Stimulated activated CD8-positive, alpha-beta memory T cell treated with anti-CD3 and anti-CD28 coated beads, Interleukin-15, amount 100 ng/mL, for 4 hours (primary cell): Measurements from ENCODE around the gene COX8C.
"Not testable (repeated sequence)": the region's sequence is repeated elsewhere in the genome, so short reads cannot be mapped to it uniquely, and the experiment has no call there.

Source experiments
- DNase-seq, 2 donors: peaks; one replicate each; pipeline ENCODE4 v3.0.0-alpha.2; 2020; ENCODE audit warnings: low read depth in 2 of 2

Gene COX8C

DNA sequence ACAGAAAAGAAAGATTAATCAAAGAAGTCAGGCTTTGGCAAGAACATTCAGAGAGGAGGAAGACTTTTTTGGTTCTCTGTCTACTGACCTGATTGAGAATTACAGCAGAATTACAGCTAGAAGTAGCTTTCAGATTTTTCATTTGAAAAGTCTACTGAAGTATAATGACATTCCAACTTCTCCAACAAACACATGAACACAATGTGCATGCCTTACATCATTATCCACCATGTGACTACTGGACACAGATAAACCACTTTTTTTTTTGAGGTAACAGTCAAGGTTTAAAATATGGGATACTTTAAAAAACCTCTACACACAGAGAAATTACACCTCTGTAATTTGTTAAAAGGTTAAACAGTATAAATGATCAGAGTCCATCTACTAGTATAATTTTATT lies 26.5 kb upstream of the COX8C start:
- no peak for DNase-seq

DNA sequence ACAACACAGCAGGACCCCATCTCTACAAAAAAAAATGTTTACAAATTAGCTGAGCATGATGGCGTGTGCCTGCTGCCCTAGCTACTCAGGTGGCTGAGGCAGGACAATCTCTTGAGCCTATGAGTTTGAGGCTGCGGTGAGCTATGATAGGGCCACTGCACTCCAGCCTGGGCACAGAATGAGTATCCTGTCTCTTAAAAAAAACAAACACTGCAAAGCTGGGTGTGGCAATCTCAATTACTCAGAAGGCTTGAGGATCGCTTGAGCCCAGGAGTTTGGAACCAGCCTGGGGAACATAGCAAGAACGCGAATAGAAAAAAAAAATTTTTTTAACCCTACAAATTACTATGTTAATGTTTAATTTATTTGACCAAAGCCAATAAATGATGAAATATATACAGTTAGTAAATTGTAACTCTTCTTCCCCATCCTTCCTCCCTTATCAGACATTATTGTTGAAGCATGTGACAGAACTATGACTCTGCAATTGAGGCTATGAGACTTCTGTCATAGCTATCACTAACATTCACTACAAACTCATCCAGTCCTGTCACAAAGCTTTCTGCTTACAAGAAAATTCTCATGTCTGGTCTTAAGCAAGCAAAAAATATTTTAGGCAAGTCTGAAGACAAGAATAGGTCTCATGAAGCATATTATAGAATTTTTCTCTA lies 23.9 kb upstream of the COX8C start:
- DNase-seq = no peak

- no peak for DNase-seq
These were observed 23.3 kb upstream of the COX8C start for GRCh38 chr14:93323600-93324174.

DNA sequence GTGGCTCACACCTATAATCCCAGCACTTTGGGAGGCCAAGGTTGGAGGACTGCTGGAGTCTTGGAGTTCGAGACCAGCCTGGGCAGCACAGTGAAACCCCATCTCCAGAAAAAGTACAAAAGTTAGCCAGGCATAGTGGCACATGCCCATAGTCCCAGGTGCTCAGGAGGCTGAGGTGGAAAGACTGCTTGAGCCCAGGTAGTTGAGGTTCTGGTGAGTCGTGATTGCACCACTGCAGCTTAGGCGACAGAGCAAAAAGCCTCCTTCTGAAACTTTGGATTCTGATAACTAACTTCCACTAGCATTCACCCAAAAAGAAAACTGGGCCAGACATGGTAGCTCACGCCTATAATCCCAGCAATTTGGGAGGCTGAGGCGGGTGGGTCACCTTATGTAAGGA lies 20.8 kb upstream of the COX8C start:
- no peak for DNase-seq

GRCh38 chr14:93328546-93328945 lies 18.4 kb upstream of the COX8C start:
- DNase-seq = no peak

DNA sequence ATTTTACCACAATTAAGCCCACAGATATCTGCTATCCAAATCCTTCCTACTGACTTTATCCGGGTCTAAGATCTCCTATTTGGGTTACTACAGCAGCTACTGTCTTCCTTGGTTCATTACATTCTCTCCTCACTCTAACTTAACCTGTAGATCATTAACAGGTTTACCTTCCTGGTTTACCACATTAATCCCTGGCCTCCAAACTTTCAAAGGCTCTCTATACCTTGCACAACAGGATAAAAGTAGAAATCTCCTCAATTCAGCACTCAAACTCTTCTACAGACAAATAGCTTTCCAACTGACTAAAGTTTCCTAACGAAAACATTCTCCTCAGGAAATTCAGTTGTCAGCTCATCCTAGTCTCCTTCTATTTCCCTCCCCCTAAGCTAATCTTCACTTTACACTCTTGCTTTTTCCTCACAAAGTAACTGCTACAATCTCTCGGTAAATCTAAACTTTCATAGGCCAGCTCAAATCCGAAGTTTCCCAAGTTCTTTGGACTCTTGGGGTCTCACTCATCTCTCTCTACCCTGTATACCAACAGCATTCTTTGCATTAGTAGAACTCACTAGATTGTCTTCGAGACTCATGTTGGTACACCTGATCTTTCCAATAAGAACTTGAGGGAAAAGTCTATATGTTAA lies 16.9 kb upstream of the COX8C start:
- no peak for DNase-seq

DNA sequence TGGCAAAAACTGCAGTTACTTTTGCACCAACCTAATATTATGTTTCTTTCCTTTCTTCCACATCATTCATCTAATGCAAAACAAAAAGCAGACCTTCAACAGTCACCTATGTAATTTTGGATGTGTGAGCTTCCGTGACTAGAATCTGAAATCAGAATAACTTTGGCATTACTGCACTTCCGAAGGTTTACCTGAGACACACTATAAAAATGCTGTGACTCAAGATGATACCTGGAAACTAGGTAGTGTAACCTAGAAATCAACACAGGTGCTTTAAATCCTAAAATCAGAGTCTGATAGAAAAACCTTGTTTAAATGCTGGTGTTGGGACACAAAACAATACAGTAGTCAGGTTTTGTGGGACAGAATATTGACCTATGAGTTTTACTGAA lies 16.4 kb upstream of the COX8C start:
- no peak for DNase-seq

DNA sequence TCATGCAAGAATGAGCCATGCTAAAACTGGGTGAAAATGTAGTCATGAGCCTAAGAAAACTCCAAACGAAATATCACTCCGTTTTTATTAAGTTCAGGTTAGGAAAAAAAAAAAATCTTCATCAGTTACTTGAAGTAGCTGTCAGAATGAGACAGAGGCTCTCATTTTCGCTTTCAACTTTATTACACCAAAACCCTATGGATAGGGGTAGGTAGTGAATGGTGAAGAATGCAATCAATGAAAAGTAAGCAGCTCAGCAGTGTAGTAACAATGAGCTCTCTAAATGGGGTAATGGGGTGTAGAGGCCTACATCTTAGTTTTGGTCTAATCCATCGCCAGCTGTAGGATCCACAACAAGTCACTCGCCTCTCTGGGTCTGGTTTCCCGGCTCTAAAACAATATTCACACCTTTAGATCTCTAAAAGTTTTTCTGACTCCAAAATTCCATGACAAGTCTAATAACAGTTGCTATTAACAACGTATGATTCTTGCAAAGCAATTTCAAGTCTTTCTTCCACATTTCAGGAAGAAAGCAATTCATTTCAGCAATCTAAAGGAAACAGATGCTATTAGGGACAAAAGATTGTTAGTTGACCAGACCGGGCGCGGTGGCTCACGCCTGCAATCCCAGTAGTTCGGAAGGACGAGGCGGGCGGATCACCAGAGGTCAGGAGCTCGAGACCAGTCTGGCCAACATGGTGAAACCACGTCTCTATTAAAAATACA lies 15.8 kb upstream of the COX8C start:
- DNase-seq = no peak

DNA sequence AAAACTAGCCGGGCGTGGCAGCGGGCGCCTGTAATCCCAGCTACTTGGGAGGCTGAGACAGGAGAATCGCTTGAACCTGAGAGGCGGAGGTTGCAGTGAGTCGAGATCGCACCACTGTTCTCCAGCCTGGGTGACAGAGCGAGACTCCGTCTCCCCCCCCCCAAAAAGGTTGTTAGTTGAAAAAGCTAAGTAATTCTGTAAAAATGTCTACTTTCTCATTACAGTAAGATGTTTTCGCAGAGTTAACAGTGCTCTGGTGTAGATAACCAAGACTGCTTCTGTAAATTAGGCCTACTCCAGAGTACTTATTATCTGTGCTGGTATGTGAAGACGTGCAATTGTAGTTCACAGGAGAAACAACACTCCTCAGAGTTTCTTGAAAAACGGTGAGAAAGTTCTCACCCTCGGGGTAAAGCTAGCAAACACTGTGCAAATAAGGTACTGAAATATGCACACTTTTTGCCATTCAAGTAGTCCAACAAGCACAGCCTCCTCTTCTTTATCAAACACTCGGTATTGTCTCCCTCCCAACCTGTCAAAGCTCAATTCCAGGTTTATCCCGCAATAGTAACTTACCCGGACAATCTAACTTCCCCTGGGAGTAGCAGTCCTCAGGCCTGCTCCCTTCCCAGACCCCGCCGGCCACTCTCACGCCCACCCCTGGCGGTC lies 15.1 kb upstream of the COX8C start:
- DNase-seq = no peak

DNA sequence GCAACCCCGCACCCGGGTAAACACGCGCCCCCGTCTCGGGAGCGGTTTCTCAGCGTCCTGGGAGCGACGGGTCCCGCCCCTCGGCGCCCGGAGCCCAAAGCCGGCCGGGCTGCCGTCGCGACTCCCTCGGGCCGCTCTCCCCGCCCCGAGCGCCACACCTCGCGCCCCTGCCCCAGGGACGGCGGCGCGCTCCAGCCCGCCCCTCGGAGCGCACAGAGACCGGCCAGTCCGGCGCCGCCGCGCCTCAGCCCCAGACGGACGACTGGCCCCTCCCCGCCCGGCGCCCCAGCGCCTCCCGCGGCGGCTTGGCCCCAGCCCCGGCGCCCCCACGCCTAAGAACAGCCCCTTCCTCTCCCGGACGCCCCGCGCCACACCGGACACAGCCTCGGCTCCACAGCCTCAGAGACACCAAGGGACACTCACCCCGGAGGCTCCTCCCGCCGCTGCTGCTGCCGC lies 14.6 kb upstream of the COX8C start:
- peak in 1 of 2 donors; percentile 9 for DNase-seq

DNA sequence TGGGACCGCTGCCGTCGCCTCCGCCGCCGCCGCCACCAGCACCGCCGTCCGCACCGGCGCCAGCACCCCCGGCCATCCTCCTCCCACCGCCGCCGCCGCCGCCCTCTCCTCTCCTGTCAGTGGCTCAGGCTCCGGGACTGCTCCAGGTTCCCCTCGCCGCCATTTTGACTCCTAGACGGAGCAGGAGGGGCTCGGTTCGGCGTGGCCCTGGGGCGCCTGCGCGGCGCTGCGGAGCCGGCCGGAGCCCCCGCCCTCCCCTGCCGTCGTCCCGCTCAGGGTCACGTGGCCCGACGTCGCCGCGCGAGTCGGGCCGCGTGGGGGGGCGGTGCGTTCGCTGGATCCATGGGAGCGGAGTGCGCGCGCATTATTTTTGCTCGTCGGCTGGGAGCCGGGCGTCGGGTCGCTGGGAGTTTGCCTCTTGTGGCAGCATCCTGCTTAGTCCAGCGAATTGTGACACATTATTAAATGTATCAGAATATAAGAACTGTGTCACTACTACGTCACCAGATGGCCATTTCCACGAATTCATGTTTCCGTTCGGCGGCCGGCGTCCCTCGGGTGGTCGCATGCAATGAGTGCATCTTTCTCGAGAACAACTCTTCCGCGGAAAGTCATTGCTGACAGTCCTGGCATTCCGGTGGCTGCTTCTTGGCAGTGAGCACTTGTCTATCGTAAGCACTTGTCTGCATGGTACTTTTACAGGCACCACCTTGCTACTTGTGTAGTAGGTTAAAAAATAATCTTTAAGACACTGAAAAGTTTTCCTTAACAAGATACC lies 13.9 kb upstream of the COX8C start, which contains the start of gene BTBD7:
Gene BTBD7 (minus strand): TSS at position 184 of the 778 bp plus-strand sequence. CDS start 36,985 bp downstream, outside the sequence.
- peak; percentile 85 to 92 for DNase-seq

DNA sequence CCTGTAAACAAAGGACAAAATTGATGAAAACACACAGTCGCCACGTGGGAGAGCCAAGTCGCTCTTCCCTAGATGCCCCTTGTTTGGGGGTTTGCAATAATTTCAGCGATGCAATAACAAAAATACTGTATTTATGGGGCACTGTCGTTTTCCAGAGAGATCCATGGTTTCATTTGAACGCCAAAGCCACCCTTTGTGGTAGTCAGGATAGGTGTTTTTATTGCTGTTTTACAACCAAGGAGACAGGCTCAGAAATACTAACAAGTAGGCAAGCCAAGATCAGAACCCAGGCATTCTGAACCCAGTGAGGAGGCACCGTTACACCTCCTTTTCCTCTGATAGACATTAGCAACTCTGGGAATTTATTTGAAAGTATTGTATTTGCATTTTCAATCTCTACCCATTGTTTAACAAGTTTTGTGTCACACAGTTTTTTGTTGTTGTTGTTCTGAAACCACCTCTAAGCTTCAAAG lies 13.3 kb upstream of the COX8C start:
- DNase-seq = no peak

GRCh38 chr14:93337143-93337753 lies 9.7 kb upstream of the COX8C start:
- no peak for DNase-seq

GRCh38 chr14:93337884-93338283 lies 9.1 kb upstream of the COX8C start:
- DNase-seq = no peak

- no peak for DNase-seq
These were observed 3.7 kb upstream of the COX8C start for GRCh38 chr14:93343266-93343665.

DNA sequence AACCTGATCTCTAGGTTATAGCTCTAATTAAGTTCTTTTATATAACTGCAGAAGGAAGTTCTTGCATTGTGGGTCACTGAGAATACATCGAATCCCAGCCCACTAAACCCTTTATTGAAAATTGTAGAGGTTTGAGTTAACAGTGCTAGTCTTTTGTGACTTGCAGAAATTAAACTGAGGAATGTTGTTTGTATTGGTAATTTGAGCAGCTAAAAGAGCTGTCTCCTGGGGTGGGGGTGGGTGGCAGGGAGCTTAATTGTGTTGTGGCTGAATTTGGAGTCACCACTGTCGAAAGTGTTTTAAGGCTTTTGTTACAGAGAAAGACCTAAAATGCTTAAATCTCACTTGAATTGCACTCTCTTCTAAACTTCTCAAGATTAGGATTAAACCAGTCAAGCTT lies 3.2 kb upstream of the COX8C start:
- no peak for DNase-seq

GRCh38 chr14:93347850-93348249 lies 868 bp downstream of the COX8C start:
- no peak for DNase-seq

DNA sequence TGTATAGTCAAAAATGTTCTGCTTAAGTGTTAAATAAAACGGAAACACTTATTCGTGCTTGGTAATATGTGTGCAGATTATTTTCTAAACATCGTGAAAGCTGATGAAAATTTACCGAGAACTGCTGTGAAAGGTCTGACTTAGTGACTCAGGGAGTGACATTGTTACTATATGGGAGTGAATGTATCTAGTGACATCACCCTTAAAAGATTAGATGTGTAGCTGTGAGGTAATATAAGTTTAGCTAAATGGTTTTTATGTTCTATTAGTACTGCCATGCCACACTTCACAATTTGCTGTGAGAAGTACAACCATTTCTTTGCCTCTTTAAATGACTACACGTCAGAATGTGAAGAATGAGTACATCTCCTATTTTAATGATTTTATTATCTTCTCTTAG lies 1.3 kb downstream of the COX8C start:
- DNase-seq = no peak

DNA sequence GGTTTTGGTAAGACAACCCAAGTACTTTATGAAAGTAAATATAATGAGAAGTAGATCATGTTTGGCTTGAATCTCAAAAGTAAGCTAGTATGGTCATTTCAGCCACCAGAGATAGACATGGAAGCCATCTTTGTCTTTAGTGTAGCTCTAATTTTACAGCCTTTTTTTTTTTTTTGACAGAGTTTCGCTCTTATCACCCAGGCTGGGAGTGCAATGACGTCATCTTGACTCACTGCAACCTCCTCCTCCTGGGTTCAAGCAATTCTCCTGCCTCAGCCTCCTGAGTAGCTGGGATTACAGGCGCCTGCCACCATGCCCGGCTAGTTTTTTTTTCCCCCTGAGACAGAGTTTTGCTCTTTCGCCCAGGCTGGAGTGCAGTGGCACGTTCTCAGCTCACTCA lies 7.9 kb downstream of the COX8C start:
- DNase-seq = not testable (repeated sequence)

DNA sequence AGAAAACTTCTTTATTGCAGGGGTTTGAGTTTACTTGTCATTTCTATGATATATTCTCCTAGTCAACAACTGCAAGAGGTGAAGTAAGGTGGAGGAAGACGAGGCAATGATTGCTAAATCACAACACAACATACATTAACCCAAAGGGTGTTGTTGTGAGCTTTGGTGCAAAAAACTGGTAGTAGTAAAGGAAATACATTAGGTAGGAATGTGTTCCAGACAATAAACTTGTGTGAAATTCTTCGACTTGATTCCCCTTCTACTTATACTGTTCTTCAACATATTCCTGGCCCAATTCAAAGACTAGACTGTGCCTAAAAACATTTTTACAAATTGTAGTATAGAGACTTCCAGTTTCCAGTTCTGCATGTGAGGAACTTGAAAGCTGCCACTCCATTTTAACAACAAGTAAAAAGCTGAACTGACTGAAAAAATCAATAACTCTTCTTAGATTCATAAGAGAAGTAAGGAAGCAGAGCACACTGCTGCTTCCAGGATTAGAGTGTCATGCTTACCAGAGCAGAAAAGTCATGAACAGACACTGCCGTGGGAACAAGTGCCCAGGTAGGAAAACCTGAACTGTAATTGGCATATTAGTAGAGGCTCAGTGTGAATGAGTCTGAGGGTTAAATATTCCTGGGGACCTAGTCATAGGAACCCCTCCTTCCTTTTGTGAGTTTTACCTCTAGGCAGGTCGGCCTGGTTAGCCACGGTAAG lies 22.2 kb downstream of the COX8C start:
- no peak for DNase-seq
